Measurements from ENCODE around the gene PEDS1. TPM values are rescaled to one million over a fixed set of nuclear protein-coding genes. Genes with fewer than 3 reads are reported as not detected.

PEDS1 gene
- total and polyA plus RNA-seq, 2 of the 13 experiments (the other 11 are each of a cell fraction or from before 2014, with no cell fraction given), result 30.5 to 93.9 TPM

DNA sequence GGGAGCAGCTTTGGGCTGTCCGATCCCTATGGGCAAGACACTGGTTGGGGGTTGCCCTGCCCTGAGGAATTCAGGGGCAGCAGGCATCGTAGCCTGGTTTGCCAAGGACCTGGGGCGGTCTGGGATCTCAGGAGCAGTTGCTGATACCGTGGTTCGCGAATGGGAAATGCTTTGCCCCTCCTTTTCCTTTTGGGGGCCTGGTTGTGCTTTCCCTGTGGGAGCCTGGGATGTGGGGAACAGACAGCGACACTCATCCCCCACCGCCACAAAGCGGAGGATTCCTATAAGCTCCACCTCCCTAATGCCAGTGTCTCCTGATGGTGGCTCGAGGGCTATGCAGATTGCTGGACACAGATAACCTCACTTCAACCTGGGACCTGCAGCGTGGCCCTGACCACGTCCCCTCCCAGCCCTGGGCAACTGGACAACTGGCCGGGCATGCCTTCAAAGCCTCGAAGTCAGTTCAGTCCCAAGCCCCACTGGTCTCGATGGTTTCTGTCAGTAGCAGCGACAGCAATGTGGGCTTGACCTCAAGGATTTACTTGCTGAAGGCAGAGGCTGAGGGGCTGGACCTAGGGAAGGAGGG, 40.4 kb upstream of the PEDS1 start:
- peak overlapping the region; percentile 97 for H3K9ac ChIP-seq (ENCODE audit: insufficient read depth, low read depth, low read length)
- ATAC-seq, result no peak
- WGBS (ENCODE audit: low lambda C conversion rate), result 82% methylated on average over 16 of the region's 16 CpGs
- H3K4me2 ChIP-seq (ENCODE audit: low read depth, low read length), result peak overlapping the region; percentile 100
- no peaks in the 10 kb centered on the region for H3K9me3 ChIP-seq (ENCODE audit: low read length)
- H3K27ac ChIP-seq (ENCODE audit: extremely low read length, insufficient read depth, low read length), result no peak overlapping the region
- DNase-seq (ENCODE audit: low spot score), result no peak
- H3K36me3 ChIP-seq (replicated peaks in 1 of 2; ENCODE audit: control insufficient read depth in 1 of 2, insufficient read depth in 2 of 2, low read length in 2 of 2), result peaks cover 1 to 14% of the 10 kb centered on the region in 2 experiments; a peak in 2 of 5 replicates
- FAIRE-seq, result no peak
- peak overlapping the region; percentile 80 to 99 (median 95) for H3K4me3 ChIP-seq (replicated peaks in 1 of 3; ENCODE audit: insufficient read depth in 1 of 3, low read depth in 2 of 3, low read length in 3 of 3)
- no peak overlapping the region for H2AFZ ChIP-seq (ENCODE audit: low read length)
- no peaks in the 10 kb centered on the region; a peak in 2 of 5 replicates for H3K27me3 ChIP-seq (ENCODE audit: control insufficient read depth in 1 of 2, insufficient read depth in 2 of 2, low read length in 2 of 2)
- in situ Hi-C loops (cut with HindIII; ENCODE audit: extremely low pct_ligation_motif_present, low pct_unique_long_range_greater_than_20kb) (loop anchor here (5.0 kb wide), 1 partner anchor 78 kb away; no protein-coding TSS in a partner anchor), intact Hi-C loops (cut with micrococcal nuclease; ENCODE audit: unreplicated experiment) (loop anchor here (5.0 to 10.0 kb wide), 2 partner anchors 51 to 203 kb away; no protein-coding TSS in a partner anchor)
- peaks cover 25% of the 10 kb centered on the region for H3K79me2 ChIP-seq (ENCODE audit: insufficient read depth, low read length)
- peaks cover 50% of the 10 kb centered on the region for H3K4me1 ChIP-seq (ENCODE audit: insufficient read depth, low read length)
- POLR2A ChIA-PET, result interaction anchor here (0.6 to 2.5 kb wide), 8 partner anchors 14 to 270 kb away, joined by 3 to 9 read pairs (median 3); no protein-coding TSS in a partner anchor
- H4K20me1 ChIP-seq (ENCODE audit: insufficient read depth, low read length), result peaks cover 35% of the 10 kb centered on the region
- CTCF ChIA-PET (ENCODE audit: low intra/inter-chr PET ratio, low total read pairs), result no interaction called here
- no TSS peak for BruUV-seq (replicated peaks)
- no peak; a peak in 1 of 4 replicates for TF ChIP-seq EP300 (IDR thresholded peaks at IDR 0.05; ENCODE audit: low read depth in 2 of 2, low read length in 2 of 2)
- 0 out of 2 replicates have a peak, but pooled peaks have one; percentile 28 for TF ChIP-seq EP300 (CRISPR knock-in tag; IDR thresholded peaks at IDR 0.05; ENCODE audit: borderline replicate concordance)
- TF ChIP-seq, protein P1, sequence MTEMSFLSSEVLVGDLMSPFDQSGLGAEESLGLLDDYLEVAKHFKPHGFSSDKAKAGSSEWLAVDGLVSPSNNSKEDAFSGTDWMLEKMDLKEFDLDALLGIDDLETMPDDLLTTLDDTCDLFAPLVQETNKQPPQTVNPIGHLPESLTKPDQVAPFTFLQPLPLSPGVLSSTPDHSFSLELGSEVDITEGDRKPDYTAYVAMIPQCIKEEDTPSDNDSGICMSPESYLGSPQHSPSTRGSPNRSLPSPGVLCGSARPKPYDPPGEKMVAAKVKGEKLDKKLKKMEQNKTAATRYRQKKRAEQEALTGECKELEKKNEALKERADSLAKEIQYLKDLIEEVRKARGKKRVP (CRISPR knock-in tag; IDR thresholded peaks at IDR 0.05), result peak in 1 of 2 experiments; percentile 30; a peak in 1 of 4 replicates
- TF ChIP-seq ZNF430 (CRISPR knock-in tag; IDR thresholded peaks at IDR 0.05), result peak; percentile 37; the same call in 1 of the 2 replicates
- TF ChIP-seq, protein P2, sequence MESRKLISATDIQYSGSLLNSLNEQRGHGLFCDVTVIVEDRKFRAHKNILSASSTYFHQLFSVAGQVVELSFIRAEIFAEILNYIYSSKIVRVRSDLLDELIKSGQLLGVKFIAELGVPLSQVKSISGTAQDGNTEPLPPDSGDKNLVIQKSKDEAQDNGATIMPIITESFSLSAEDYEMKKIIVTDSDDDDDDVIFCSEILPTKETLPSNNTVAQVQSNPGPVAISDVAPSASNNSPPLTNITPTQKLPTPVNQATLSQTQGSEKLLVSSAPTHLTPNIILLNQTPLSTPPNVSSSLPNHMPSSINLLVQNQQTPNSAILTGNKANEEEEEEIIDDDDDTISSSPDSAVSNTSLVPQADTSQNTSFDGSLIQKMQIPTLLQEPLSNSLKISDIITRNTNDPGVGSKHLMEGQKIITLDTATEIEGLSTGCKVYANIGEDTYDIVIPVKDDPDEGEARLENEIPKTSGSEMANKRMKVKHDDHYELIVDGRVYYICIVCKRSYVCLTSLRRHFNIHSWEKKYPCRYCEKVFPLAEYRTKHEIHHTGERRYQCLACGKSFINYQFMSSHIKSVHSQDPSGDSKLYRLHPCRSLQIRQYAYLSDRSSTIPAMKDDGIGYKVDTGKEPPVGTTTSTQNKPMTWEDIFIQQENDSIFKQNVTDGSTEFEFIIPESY (CRISPR knock-in tag; IDR thresholded peaks at IDR 0.05), result peak; percentile 75
- TF ChIP-seq NR2F6 (IDR thresholded peaks at IDR 0.05), result no peak
- TF ChIP-seq NR2F6 (CRISPR knock-in tag; IDR thresholded peaks at IDR 0.05), result 0 out of 2 replicates have a peak, but pooled peaks have one; percentile 2
- peak; percentile 28 for TF ChIP-seq TEAD3 (CRISPR knock-in tag; optimal IDR thresholded peaks at IDR 0.05; ENCODE audit: borderline replicate concordance)
- TF ChIP-seq, protein P3, sequence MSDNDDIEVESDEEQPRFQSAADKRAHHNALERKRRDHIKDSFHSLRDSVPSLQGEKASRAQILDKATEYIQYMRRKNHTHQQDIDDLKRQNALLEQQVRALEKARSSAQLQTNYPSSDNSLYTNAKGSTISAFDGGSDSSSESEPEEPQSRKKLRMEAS (IDR thresholded peaks at IDR 0.05), result peak; percentile 49
- TF ChIP-seq ZNF260 (CRISPR knock-in tag; IDR thresholded peaks at IDR 0.05; ENCODE audit: borderline replicate concordance, low read depth), result 0 out of 2 replicates have a peak, but pooled peaks have one; percentile 39
- TF ChIP-seq MXI1 (IDR thresholded peaks at IDR 0.05; ENCODE audit: borderline replicate concordance, low read depth, low read length), result peak; percentile 24; the same call in 1 of the 3 replicates
- peak; percentile 30; the same call in 1 of the 2 replicates for TF ChIP-seq ZNF768 (CRISPR knock-in tag; IDR thresholded peaks at IDR 0.05)
- TF ChIP-seq ZNF317 (CRISPR knock-in tag; IDR thresholded peaks at IDR 0.05), result 0 out of 2 replicates have a peak, but pooled peaks have one; percentile 8
- TF ChIP-seq SOX5 (CRISPR knock-in tag; IDR thresholded peaks at IDR 0.05; ENCODE audit: borderline replicate concordance), result 0 out of 2 replicates have a peak, but pooled peaks have one; percentile 8
- 0 out of 2 replicates have a peak, but pooled peaks have one; percentile 40 for TF ChIP-seq ZNF605 (CRISPR knock-in tag; IDR thresholded peaks at IDR 0.05)
- TF ChIP-seq ZNF550 (CRISPR knock-in tag; IDR thresholded peaks at IDR 0.05; ENCODE audit: borderline replicate concordance), result peak; percentile 19; the same call in 1 of the 2 replicates
- no peak for TF ChIP-seq NFE2 (CRISPR knock-in tag; IDR thresholded peaks at IDR 0.05)
- TF ChIP-seq SAFB2 (CRISPR knock-in tag; IDR thresholded peaks at IDR 0.05; ENCODE audit: borderline replicate concordance, low read depth), result peak; percentile 92; the same call in 1 of the 2 replicates
- TF ChIP-seq, protein P4, sequence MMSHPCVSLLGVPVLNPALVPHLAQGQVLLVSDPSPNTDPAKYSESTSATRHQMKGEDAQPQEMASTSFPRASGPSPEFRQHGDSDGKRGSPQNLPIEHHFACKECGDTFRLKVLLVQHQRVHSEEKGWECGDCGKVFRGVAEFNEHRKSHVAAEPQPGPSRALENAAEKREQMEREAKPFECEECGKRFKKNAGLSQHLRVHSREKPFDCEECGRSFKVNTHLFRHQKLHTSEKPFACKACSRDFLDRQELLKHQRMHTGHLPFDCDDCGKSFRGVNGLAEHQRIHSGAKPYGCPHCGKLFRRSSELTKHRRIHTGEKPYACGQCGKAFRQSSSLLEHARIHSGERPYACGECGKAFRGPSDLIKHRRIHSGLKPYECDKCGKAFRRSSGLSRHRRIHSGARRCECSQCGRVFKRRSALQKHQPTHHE (CRISPR knock-in tag; IDR thresholded peaks at IDR 0.05; ENCODE audit: borderline replicate concordance), result no peak

Measured in HepG2 (cell line).